HG02870 (cell line): ENCODE results near the gene STIMATE.

Source experiments
- ATAC-seq: cut with Tn5 transposase; IDR thresholded peaks from one replicate; pipeline ENCODE4 v1.9.1; 2021; ENCODE audit warnings: mild to moderate bottlenecking, moderate library complexity; ENCODE audit not compliant: unreplicated experiment

Gene STIMATE

GRCh38 chr3:52824037-52824436 is 73.3 kb downstream of the STIMATE start:
- no peak for ATAC-seq

- ATAC-seq = no peak
Observed at GRCh38 chr3:52822363-52822762, 75.0 kb downstream of the STIMATE start.

- no peak for ATAC-seq
Observed at GRCh38 chr3:52820736-52821135, 76.6 kb downstream of the STIMATE start.

GRCh38 chr3:52819936-52820335 is 77.4 kb downstream of the STIMATE start:
- no peak for ATAC-seq

GRCh38 chr3:52817860-52818259 is 79.5 kb downstream of the STIMATE start:
- no peak for ATAC-seq

- ATAC-seq = no peak
Observed at GRCh38 chr3:52817221-52817620, 80.1 kb downstream of the STIMATE start.

- no peak for ATAC-seq
Observed at GRCh38 chr3:52816654-52817053, 80.7 kb downstream of the STIMATE start.

GRCh38 chr3:52816199-52816598 is 81.1 kb downstream of the STIMATE start:
- ATAC-seq = no peak

GRCh38 chr3:52813810-52814209 is 83.5 kb downstream of the STIMATE start:
- no peak for ATAC-seq

GRCh38 chr3:52811452-52812011 is 85.8 kb downstream of the STIMATE start:
- no peak for ATAC-seq

GRCh38 chr3:52810923-52811322 is 86.4 kb downstream of the STIMATE start:
- no peak for ATAC-seq

- no peak for ATAC-seq
Observed at GRCh38 chr3:52809662-52810377, 87.5 kb downstream of the STIMATE start.

- ATAC-seq = no peak
Observed at GRCh38 chr3:52809149-52809548, 88.2 kb downstream of the STIMATE start.

GRCh38 chr3:52805270-52806039 is 91.9 kb downstream of the STIMATE start:
- no peak for ATAC-seq

- ATAC-seq = no peak
Observed at GRCh38 chr3:52801839-52802238, 95.5 kb downstream of the STIMATE start.

GRCh38 chr3:52800079-52800478 is 97.3 kb downstream of the STIMATE start:
- ATAC-seq = no peak

- no peak for ATAC-seq
Observed at GRCh38 chr3:52798978-52799476, 98.3 kb downstream of the STIMATE start.

- ATAC-seq = no peak
Observed at GRCh38 chr3:52798376-52798977, 98.9 kb downstream of the STIMATE start.

GRCh38 chr3:52796411-52796810 is 100.9 kb downstream of the STIMATE start:
- ATAC-seq = no peak

GRCh38 chr3:52795298-52795900 is 101.9 kb downstream of the STIMATE start:
- ATAC-seq = no peak

GRCh38 chr3:52794612-52795099 is 102.7 kb downstream of the STIMATE start, which contains the start of gene ITIH3:
Gene ITIH3 (plus strand): TSS chr3:52794796. CDS start chr3:52794804, 8 bp downstream.
- ATAC-seq = no peak
